Ascending aorta (tissue), 2 donors: ENCODE results near the gene MAGI1. TPM values are rescaled to one million over a fixed set of nuclear protein-coding genes. Genes with fewer than 3 reads are reported as not detected.

Experiments used
- DNase-seq, 2 donors: peaks; one replicate each; pipeline ENCODE4 v3.0.0-alpha.2; 2019; ENCODE audit warnings: low spot score in 2 of 2
- H3K27ac ChIP-seq, 2 donors: fragments of 200-600 bp; sonication (generic); one replicate each; pipeline ENCODE4 v1.5.1; 2016 to 2017; ENCODE audit warnings: mild to moderate bottlenecking in 1 of 2
- H3K27me3 ChIP-seq: fragments of 200-600 bp; sonication (generic); one replicate; pipeline ENCODE4 v1.5.1; 2017
- H3K36me3 ChIP-seq, 2 donors: fragments of 200-600 bp; sonication (generic); one replicate each; pipeline ENCODE4 v1.5.1; 2016
- H3K4me1 ChIP-seq, 2 donors: fragments of 200-600 bp; sonication (generic); one replicate each; pipeline ENCODE4 v1.5.1; 2016 to 2017; ENCODE audit warnings: mild to moderate bottlenecking in 1 of 2
- H3K4me3 ChIP-seq, 2 donors: fragments of 200-600 bp; sonication (generic); one replicate each; pipeline ENCODE4 v1.5.1; 2016 to 2017; ENCODE audit warnings: mild to moderate bottlenecking in 1 of 2
- H3K9me3 ChIP-seq, 2 donors: fragments of 200-600 bp; sonication (generic); one replicate each; pipeline ENCODE4 v1.5.1; 2016
- intact Hi-C: fragments of 100-400 bp; cut with DNase I; formaldehyde crosslinking; loops from one replicate; pipeline ENCODE4 v1.15.1; 2023
- total RNA-seq: library from RNA; depleted of rRNA; stranded (reverse); fragments of >200 nt; gene quantifications from one replicate; pipeline ENCODE4 v1.1.0, GENCODE V29; 2016
- TF ChIP-seq, protein P1 (sequence below), 3 experiments: fragments of 200-600 bp in 2 of 3; fragments of 450-650 bp in 1 of 3; sonication (generic) in 2 of 3; IDR thresholded peaks; one replicate each; pipeline ENCODE4 v1.5.1; 2016 to 2019; ENCODE audit warnings: antibody characterized with exemption in 3 of 3, mild to moderate bottlenecking in 1 of 3, moderate library complexity in 1 of 3

MAGI1 gene
- total RNA-seq, 1 donor from 2014 or later = 28.4 TPM

DNA sequence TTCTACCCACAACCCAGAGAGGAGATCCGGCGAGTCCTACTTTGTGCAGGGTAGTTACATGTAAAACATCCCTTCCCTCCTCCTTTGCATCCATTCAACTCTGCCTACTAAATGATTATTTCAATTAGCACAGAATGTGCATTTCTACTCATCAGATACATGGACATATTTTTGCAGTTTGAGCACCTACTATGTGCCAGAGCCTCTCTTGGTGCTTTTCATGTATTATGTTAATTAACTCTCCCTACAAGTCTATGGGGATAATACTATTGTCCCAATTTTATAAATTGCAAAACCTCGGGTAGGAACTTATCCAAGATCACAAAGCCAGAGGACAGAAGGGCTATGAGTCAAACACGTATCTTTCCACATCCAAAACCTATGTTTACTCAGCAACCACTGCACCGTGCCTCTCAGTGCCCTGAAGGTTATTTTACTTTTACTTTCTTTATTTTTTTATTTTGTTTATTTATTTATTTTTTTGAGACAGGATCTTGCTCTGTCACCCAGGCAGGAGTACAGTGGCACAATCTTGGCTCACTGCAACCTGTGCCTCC is 432.8 kb downstream of the MAGI1 start:
- TF ChIP-seq, protein P1, sequence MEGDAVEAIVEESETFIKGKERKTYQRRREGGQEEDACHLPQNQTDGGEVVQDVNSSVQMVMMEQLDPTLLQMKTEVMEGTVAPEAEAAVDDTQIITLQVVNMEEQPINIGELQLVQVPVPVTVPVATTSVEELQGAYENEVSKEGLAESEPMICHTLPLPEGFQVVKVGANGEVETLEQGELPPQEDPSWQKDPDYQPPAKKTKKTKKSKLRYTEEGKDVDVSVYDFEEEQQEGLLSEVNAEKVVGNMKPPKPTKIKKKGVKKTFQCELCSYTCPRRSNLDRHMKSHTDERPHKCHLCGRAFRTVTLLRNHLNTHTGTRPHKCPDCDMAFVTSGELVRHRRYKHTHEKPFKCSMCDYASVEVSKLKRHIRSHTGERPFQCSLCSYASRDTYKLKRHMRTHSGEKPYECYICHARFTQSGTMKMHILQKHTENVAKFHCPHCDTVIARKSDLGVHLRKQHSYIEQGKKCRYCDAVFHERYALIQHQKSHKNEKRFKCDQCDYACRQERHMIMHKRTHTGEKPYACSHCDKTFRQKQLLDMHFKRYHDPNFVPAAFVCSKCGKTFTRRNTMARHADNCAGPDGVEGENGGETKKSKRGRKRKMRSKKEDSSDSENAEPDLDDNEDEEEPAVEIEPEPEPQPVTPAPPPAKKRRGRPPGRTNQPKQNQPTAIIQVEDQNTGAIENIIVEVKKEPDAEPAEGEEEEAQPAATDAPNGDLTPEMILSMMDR (IDR thresholded peaks at IDR 0.05) = no peak
- H3K27me3 ChIP-seq = no peaks in the 10 kb centered on the region
- no peak for DNase-seq
- no peaks in the 10 kb centered on the region for H3K36me3 ChIP-seq
- H3K9me3 ChIP-seq = no peaks in the 10 kb centered on the region
- no peak overlapping the region for H3K27ac ChIP-seq
- intact Hi-C loops = no loop called here
- no peak overlapping the region for H3K4me3 ChIP-seq
- H3K4me1 ChIP-seq = no peaks in the 10 kb centered on the region

DNA sequence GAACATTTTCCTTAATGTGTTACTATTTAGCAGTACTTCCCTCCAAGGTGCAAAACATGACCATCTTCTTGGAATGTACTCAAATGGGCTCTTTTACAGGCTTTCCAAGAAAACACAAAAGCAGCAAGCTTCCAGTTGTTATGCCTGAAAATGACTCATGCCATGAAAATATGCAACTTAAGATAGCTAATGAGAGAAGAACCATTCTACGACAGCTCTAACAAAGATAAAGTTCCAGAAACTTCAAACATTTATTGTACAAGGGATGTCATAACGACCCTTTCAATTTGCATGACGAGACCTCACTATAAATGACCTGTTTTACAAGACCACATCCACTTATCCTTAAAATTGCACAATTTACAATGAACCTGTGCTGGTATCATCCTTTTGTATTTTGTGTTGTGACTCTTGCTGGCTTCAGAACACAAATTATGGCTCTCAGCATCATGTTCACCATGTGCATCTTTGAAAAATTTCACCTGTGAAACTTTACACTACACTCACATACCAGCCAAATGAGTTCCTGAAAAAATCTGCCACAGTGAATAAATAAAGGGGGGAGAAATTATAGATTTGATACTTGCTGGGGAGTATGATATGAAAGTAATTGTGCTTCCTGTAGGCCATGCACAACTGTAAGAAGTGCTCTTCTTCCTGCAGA is 433.7 kb downstream of the MAGI1 start:
- no peaks in the 10 kb centered on the region for H3K27me3 ChIP-seq
- no peaks in the 10 kb centered on the region for H3K9me3 ChIP-seq
- no peaks in the 10 kb centered on the region for H3K36me3 ChIP-seq
- H3K4me3 ChIP-seq = no peak overlapping the region
- intact Hi-C loops = no loop called here
- no peaks in the 10 kb centered on the region for H3K4me1 ChIP-seq
- no peak overlapping the region for H3K27ac ChIP-seq
- TF ChIP-seq, protein P1 (IDR thresholded peaks at IDR 0.05) = no peak
- no peak for DNase-seq

DNA sequence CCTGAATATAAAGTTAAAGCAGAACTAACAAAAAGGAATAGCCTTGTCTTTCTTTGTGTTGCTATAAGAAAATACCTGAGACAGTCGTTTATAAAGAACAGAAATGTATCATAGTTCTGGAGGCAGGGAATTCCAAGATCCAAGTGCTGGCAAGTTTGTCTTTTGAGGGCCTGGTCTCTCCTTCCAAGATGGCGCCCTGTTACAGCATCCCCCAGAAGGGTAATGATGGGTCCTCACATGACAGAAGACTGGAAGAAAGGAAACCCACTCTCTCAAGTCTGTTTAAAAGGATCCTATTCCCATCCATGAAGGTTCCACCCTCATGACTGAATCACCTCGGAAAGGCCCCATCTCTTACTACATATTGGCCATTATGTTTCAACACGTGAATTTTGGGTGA is 435.1 kb downstream of the MAGI1 start:
- intact Hi-C loops = no loop called here
- no peak overlapping the region for H3K4me3 ChIP-seq
- no peak overlapping the region for H3K27ac ChIP-seq
- H3K27me3 ChIP-seq = no peaks in the 10 kb centered on the region
- DNase-seq = no peak
- H3K9me3 ChIP-seq = no peaks in the 10 kb centered on the region
- TF ChIP-seq, protein P1 (IDR thresholded peaks at IDR 0.05) = no peak
- H3K4me1 ChIP-seq = no peaks in the 10 kb centered on the region
- H3K36me3 ChIP-seq = no peaks in the 10 kb centered on the region

DNA sequence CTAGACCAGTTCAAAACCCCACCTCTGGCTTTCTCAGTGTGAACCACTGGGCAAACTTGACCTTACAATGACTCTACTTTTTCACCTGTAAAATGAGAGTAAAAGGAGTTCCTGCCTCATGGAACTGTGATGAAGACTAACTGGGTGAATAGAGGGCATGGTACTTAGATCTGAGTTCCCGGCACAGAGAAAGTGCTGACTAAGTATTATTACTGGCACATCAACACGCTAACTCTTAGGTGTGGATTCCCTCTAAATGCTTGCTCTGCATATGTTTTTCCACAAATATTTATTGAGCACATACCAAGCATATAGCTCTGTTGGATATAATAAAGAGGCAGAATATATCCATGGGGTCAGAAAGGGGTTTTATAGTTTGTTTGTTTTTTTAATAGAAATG is 437.8 kb downstream of the MAGI1 start:
- Histone ChIP-seq H3K4me1 (peaks cover 0 to 7% of the 10 kb centered on the region in 2 donors), H3K4me3 (no peak overlapping the region), H3K27ac (no peak overlapping the region), H3K36me3 (no peaks in the 10 kb centered on the region), H3K9me3 (no peaks in the 10 kb centered on the region), H3K27me3 (no peaks in the 10 kb centered on the region)
- DNase-seq = no peak
- TF ChIP-seq, protein P1 (IDR thresholded peaks at IDR 0.05) = no peak
- intact Hi-C loops = no loop called here

DNA sequence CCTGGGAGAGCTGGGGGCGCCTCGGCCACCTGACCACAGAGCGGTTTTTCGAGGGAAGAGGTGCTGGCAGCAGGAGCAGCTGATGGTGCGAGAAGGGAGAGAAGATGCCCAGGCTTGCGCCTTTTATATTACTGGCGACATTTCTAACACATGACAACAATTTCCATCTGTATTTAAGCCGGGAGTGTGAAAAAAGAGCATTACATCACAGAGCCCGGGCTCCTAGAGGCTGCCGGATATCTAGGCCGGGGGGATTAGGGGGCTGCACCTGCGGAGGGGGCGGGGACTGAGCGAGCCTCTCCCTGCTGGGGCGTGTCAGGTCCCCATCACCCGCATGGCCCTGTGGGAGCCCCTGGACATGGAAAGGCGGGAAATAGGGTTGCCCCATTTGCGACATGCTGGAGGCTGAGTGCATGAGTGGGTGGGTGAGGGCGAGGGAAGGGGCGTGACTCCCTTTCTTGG is 440.7 kb downstream of the MAGI1 start:
- Histone ChIP-seq H3K4me3 (peak overlapping the region; percentile 50 to 65), H3K9me3 (no peaks in the 10 kb centered on the region), H3K27me3 (no peaks in the 10 kb centered on the region), H3K27ac (no peak overlapping the region), H3K36me3 (no peaks in the 10 kb centered on the region), H3K4me1 (peaks cover 0 to 7% of the 10 kb centered on the region in 2 donors)
- TF ChIP-seq, protein P1 (IDR thresholded peaks at IDR 0.05) = no peak
- intact Hi-C loops = no loop called here
- DNase-seq = no peak
